ENCODE measurements around the gene MYG1. TPM values are rescaled to one million over a fixed set of nuclear protein-coding genes. Genes with fewer than 3 reads are reported as not detected.
A peak's percentile ranks its signal among the peaks of the same experiment; 100 is the strongest.

MYG1 gene
- polyA plus RNA-seq, 3 donors, result 49.3 to 64.3 (median 55.7) TPM

GRCh38 chr12:53292426-53292825, 7.1 kb upstream of the MYG1 start:
- H3K36me3 ChIP-seq (replicated peaks in 1 of 2; ENCODE audit: control insufficient read depth in 1 of 2, insufficient read depth in 2 of 2, low read length in 2 of 2), result peaks cover 26 to 58% of the 10 kb centered on the region in 2 donors
- H3K9ac ChIP-seq (ENCODE audit: insufficient read depth, low read length, poor library complexity, severe bottlenecking), result no peak overlapping the region
- Mint-ChIP-seq H3K27ac (no peak overlapping the region), H3K27me3 (ENCODE audit: low read depth in 3 of 3) (peaks cover 0 to 4% (median 0%) of the 10 kb centered on the region in 3 donors), H3K4me1 (peaks cover 25% of the 10 kb centered on the region), H3K9me3 (peaks cover 0 to 1% (median 0%) of the 10 kb centered on the region in 7 donors), H3K36me3 (peaks cover 41 to 63% of the 10 kb centered on the region in 2 donors), H3K4me3 (no peak overlapping the region)
- no peak for DNase-seq
- H3K27ac ChIP-seq (ENCODE audit: low read depth in 1 of 2, low read length in 2 of 2), result no peak overlapping the region
- TF ChIP-seq CTCF (IDR thresholded peaks at IDR 0.05), result no peak
- H3K9me3 ChIP-seq (replicated peaks in 1 of 2; ENCODE audit: control insufficient read depth in 1 of 2, insufficient read depth in 1 of 2, low read length in 2 of 2), result no peaks in the 10 kb centered on the region
- no peak overlapping the region for H2AFZ ChIP-seq (ENCODE audit: insufficient read depth, low read depth, low read length, poor library complexity, severe bottlenecking)
- H3K79me2 ChIP-seq (ENCODE audit: insufficient read depth, low read length), result peaks cover 22% of the 10 kb centered on the region
- H3K4me2 ChIP-seq (replicated peaks; ENCODE audit: extremely low read depth, low read length, poor library complexity, severe bottlenecking), result no peak overlapping the region
- H4K20me1 ChIP-seq (ENCODE audit: insufficient read depth, low read length), result no peaks in the 10 kb centered on the region
- intact Hi-C loops (cut with micrococcal nuclease), result no loop called here
- peaks cover 23 to 24% of the 10 kb centered on the region in 2 donors for H3K4me1 ChIP-seq (ENCODE audit: control insufficient read depth in 1 of 2, insufficient read depth in 2 of 2, low read length in 2 of 2)
- H3K4me3 ChIP-seq (replicated peaks in 1 of 3; ENCODE audit: low read depth in 2 of 3, low read length in 3 of 3), result no peak overlapping the region
- H3K27me3 ChIP-seq (ENCODE audit: control insufficient read depth in 2 of 2, insufficient read depth in 2 of 2, low read length in 2 of 2), result no peaks in the 10 kb centered on the region

DNA sequence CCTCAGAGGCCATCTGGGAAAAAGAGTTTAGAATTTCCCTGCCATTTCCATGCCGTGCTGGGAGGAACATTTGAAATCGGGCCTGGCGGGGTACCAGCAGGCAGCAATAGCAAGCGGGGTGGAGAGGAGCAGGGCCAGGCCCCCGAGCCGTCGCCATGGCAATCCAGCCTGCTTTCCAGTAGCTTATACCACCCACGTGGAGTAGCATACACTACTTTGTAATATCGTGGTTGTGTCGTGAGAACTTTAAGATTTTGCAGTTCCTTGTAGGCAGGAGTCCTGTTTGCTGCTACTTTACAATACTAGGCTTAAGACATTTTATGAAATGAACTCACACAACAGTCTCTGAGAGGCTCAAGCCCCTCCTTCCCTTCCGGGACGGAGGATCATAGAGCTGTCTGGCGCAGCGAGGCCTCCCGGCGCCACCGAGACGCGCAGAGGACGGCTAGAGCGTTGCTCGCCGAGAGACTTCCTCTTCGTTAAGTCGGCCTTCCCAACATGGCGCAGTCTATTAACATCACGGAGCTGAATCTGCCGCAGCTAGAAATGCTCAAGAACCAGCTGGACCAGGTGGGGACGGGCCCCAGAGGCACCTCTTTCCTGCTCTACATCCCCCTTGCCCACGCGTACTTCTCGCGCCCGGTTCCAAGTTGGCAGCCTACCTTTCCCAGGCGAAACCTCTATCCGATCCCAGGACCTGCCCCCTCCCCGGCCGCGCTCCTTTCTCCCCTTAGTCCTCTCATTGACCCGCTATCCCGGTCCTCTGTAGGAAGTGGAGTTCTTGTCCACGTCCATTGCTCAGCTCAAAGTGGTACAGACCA, 4.2 kb upstream of the MYG1 start, which contains the start of gene PFDN5:
TSS of gene PFDN5 (plus strand) at position 473 of the 821 bp plus-strand sequence. CDS start at position 499, 26 bp downstream.
- Mint-ChIP-seq H3K4me1 (peaks cover 50% of the 10 kb centered on the region), H3K9me3 (peaks cover 0 to 2% (median 0%) of the 10 kb centered on the region in 7 donors), H3K27ac (peak within 1 kb of the TSS; percentile 96 to 100 (median 99)), H3K4me3 (peak within 1 kb of the TSS; percentile 96 to 97), H3K27me3 (ENCODE audit: low read depth in 3 of 3) (peaks cover 0 to 2% (median 0%) of the 10 kb centered on the region in 3 donors), H3K36me3 (peaks cover 23 to 47% of the 10 kb centered on the region in 2 donors)
- Histone ChIP-seq H3K27ac (ENCODE audit: low read depth in 1 of 2, low read length in 2 of 2) (peak within 1 kb of the TSS; percentile 78 to 97), H3K4me2 (replicated peaks; ENCODE audit: extremely low read depth, low read length, poor library complexity, severe bottlenecking) (peak within 1 kb of the TSS; percentile 96), H3K36me3 (replicated peaks in 1 of 2; ENCODE audit: control insufficient read depth in 1 of 2, insufficient read depth in 2 of 2, low read length in 2 of 2) (peaks cover 15 to 33% of the 10 kb centered on the region in 2 donors), H3K9ac (ENCODE audit: insufficient read depth, low read length, poor library complexity, severe bottlenecking) (peak within 1 kb of the TSS; percentile 89), H3K9me3 (replicated peaks in 1 of 2; ENCODE audit: control insufficient read depth in 1 of 2, insufficient read depth in 1 of 2, low read length in 2 of 2) (no peaks in the 10 kb centered on the region), H3K27me3 (ENCODE audit: control insufficient read depth in 2 of 2, insufficient read depth in 2 of 2, low read length in 2 of 2) (no peaks in the 10 kb centered on the region), H3K79me2 (ENCODE audit: insufficient read depth, low read length) (peaks cover 29% of the 10 kb centered on the region), H3K4me1 (ENCODE audit: control insufficient read depth in 1 of 2, insufficient read depth in 2 of 2, low read length in 2 of 2) (peaks cover 50 to 53% of the 10 kb centered on the region in 2 donors), H2AFZ (ENCODE audit: insufficient read depth, low read depth, low read length, poor library complexity, severe bottlenecking) (peak within 1 kb of the TSS; percentile 86), H3K4me3 (replicated peaks in 1 of 3; ENCODE audit: low read depth in 2 of 3, low read length in 3 of 3) (peak within 1 kb of the TSS; percentile 96 to 97 (median 97)), H4K20me1 (ENCODE audit: insufficient read depth, low read length) (no peaks in the 10 kb centered on the region)
- intact Hi-C loops (cut with micrococcal nuclease), result loop anchor here in 1 of 2 donors (5.0 kb wide), 1 partner anchor 157 kb away; the partner anchor contains the start of gene PCBP2
- 0% methylated on average over 24 of the region's 42 CpGs for WGBS (ENCODE audit: insufficient coverage)
- no peak for TF ChIP-seq CTCF (IDR thresholded peaks at IDR 0.05)
- DNase-seq, result peak; percentile 79 to 87 (median 80)
